Ishikawa (cell line): ENCODE measurements around the gene IQCM.

Experiments
- CREB1 ChIP-seq: IDR thresholded peaks from 2 replicates; pipeline ENCODE4 v1.6.1; 2012; ENCODE audit warnings: low read depth
- EGR1 ChIP-seq: IDR thresholded peaks from 2 replicates; pipeline ENCODE4 v1.6.1; 2012
- EP300 ChIP-seq: IDR thresholded peaks from 2 replicates; pipeline ENCODE4 v1.6.1; 2012; ENCODE audit warnings: borderline replicate concordance
- FOXM1 ChIP-seq: IDR thresholded peaks from 2 replicates; pipeline ENCODE4 v1.6.1; 2012; ENCODE audit warnings: low read depth, borderline replicate concordance
- RAD21 ChIP-seq: IDR thresholded peaks from 2 replicates; pipeline ENCODE4 v1.6.1; 2012; ENCODE audit warnings: low read depth
- YY1 ChIP-seq: IDR thresholded peaks from 2 replicates; pipeline ENCODE4 v1.6.1; 2012; ENCODE audit warnings: low read depth
- TF ChIP-seq, protein P1 (sequence below): IDR thresholded peaks from 2 replicates; pipeline ENCODE4 v1.6.1; 2012

DNA sequence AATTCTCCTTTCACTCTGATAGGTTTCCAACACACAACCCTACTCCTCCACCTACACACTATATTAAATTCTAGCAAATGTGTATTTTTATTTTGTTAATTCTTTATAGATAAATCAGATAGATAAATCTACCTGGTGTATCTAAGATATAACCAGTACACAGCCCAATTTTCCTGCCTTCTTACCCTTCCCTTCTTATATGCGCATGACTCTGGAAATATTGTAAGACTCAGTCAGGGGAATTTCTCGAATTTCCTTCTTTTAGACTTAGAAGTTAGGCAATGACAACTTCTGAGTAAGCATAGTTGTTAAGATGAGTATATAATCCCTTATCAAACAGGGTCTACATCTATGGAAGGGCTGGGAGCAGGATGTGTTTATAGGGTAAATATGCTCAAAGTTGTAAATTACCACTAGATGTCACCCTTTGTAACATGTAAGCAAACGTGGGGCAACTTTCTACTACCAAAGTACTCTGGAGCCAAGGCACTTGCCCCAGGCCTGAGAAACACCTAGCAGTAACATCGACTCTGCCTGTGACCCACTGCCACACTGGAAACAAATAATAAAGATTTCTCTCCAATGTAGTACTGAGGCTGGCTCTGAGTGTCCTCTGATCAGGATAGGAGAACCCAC, 444.7 kb downstream of the IQCM start:
- TF ChIP-seq, protein P1, sequence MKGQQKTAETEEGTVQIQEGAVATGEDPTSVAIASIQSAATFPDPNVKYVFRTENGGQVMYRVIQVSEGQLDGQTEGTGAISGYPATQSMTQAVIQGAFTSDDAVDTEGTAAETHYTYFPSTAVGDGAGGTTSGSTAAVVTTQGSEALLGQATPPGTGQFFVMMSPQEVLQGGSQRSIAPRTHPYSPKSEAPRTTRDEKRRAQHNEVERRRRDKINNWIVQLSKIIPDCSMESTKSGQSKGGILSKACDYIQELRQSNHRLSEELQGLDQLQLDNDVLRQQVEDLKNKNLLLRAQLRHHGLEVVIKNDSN = no peak
- TF ChIP-seq YY1 (no peak), EP300 (no peak), EGR1 (no peak), FOXM1 (no peak), RAD21 (peak; percentile 79), CREB1 (no peak)
